ENCODE data around the gene PTPN2.

PTPN2 gene

GRCh38 chr18:12803069-12803936 is 80.7 kb downstream of the PTPN2 start:
- Histone ChIP-seq H3K9me3 (ENCODE audit: control insufficient read depth, insufficient read depth, low read length) (no peaks in the 10 kb centered on the region), H3K4me3 (ENCODE audit: low read length) (no peak overlapping the region), H3K27me3 (ENCODE audit: control insufficient read depth, insufficient read depth, low read length) (no peaks in the 10 kb centered on the region), H3K27ac (ENCODE audit: low read length) (no peak overlapping the region), H3K4me1 (ENCODE audit: control insufficient read depth, insufficient read depth, low read length) (no peaks in the 10 kb centered on the region), H3K36me3 (ENCODE audit: control insufficient read depth, insufficient read depth, low read length) (no peaks in the 10 kb centered on the region)
- no peak for DNase-seq (ENCODE audit: low read depth, low spot score)
- WGBS (ENCODE audit: insufficient coverage, insufficient read length), result no CpG with 5 or more reads among the region's 1 CpG

DNA sequence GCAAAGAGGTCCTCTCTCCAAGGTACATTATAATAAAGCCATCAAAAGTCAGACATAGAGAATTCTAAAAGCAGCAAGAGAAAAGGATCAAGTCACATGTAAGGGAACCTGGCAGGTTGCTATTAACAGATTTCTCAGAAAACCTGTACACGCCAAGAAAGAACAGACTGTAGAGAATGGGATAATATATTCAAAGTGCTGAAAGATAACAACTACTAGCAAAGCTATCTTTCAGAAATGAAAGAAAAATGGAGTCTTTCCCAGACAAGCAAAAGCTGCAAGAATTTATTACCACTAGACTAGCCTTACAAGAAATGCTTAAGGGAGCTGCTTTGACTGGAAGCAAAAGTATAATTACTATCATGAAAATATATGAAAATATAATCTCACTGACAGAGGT is 81.5 kb downstream of the PTPN2 start:
- H3K27me3 ChIP-seq (ENCODE audit: control insufficient read depth, insufficient read depth, low read length), result no peaks in the 10 kb centered on the region
- WGBS (ENCODE audit: insufficient coverage, insufficient read length), result no CpG with 5 or more reads among the region's 1 CpG
- H3K9me3 ChIP-seq (ENCODE audit: control insufficient read depth, insufficient read depth, low read length), result no peaks in the 10 kb centered on the region
- H3K4me1 ChIP-seq (ENCODE audit: control insufficient read depth, insufficient read depth, low read length), result no peaks in the 10 kb centered on the region
- no peak overlapping the region for H3K27ac ChIP-seq (ENCODE audit: low read length)
- DNase-seq (ENCODE audit: low read depth, low spot score), result no peak
- H3K4me3 ChIP-seq (ENCODE audit: low read length), result no peak overlapping the region
- H3K36me3 ChIP-seq (ENCODE audit: control insufficient read depth, insufficient read depth, low read length), result no peaks in the 10 kb centered on the region

- H3K27ac ChIP-seq (ENCODE audit: low read length), result no peak overlapping the region
- H3K4me1 ChIP-seq (ENCODE audit: control insufficient read depth, insufficient read depth, low read length), result no peaks in the 10 kb centered on the region
- H3K36me3 ChIP-seq (ENCODE audit: control insufficient read depth, insufficient read depth, low read length), result no peaks in the 10 kb centered on the region; the same call in 1 of the 2 replicates
- no peaks in the 10 kb centered on the region for H3K9me3 ChIP-seq (ENCODE audit: control insufficient read depth, insufficient read depth, low read length)
- no peak overlapping the region for H3K4me3 ChIP-seq (ENCODE audit: low read length)
- DNase-seq (ENCODE audit: low read depth, low spot score), result no peak
- no peaks in the 10 kb centered on the region for H3K27me3 ChIP-seq (ENCODE audit: control insufficient read depth, insufficient read depth, low read length)
- no CpG with 5 or more reads among the region's 3 CpGs for WGBS (ENCODE audit: insufficient coverage, insufficient read length)
Observed at GRCh38 chr18:12796448-12796847, 87.6 kb downstream of the PTPN2 start.

DNA sequence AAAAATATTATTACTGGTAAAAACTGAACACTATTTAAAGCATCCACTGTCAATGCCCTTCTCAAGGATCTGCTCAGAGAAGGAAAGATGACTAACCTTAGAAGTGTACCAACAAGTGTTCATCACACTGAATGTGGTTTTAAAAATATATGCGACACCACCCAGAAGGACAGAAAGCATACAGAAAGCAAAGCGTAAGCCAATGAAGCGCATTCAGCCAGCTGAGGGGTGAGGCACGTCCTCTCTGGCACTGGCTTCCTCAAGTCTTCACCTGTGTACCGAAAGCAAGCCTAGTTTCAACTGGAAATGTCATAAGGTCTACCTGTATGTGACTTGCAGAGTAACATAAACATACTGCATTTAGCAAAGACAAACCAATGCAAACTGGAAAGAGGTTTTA is 92.4 kb downstream of the PTPN2 start:
- H3K9me3 ChIP-seq (ENCODE audit: control insufficient read depth, insufficient read depth, low read length), result no peaks in the 10 kb centered on the region
- no peak for DNase-seq (ENCODE audit: low read depth, low spot score)
- no peaks in the 10 kb centered on the region for H3K4me1 ChIP-seq (ENCODE audit: control insufficient read depth, insufficient read depth, low read length)
- no CpG with 5 or more reads among the region's 5 CpGs for WGBS (ENCODE audit: insufficient coverage, insufficient read length)
- no peaks in the 10 kb centered on the region; the same call in 1 of the 2 replicates for H3K36me3 ChIP-seq (ENCODE audit: control insufficient read depth, insufficient read depth, low read length)
- no peaks in the 10 kb centered on the region for H3K27me3 ChIP-seq (ENCODE audit: control insufficient read depth, insufficient read depth, low read length)
- no peak overlapping the region for H3K4me3 ChIP-seq (ENCODE audit: low read length)
- no peak overlapping the region for H3K27ac ChIP-seq (ENCODE audit: low read length)

DNA sequence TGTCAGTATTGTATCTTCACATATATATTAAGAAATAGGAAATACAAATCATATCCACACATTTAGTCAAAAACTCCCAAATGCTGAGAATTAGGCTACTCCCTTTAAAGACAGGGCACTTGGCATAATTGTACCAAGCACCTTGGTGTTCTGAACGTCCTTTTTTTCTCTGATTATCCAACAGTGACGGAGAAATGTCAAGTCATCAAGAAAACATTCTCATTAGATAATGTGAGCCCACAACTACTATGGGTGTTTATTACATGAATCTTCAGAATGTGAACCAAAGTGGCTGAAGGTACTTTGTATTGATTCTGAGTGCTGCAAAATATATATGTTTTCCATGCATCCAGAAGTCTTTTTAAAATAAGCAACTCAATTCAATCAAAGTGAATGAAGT is 97.4 kb downstream of the PTPN2 start:
- H3K4me1 ChIP-seq (ENCODE audit: control insufficient read depth, insufficient read depth, low read length), result no peaks in the 10 kb centered on the region
- no peaks in the 10 kb centered on the region for H3K9me3 ChIP-seq (ENCODE audit: control insufficient read depth, insufficient read depth, low read length)
- no peaks in the 10 kb centered on the region for H3K36me3 ChIP-seq (ENCODE audit: control insufficient read depth, insufficient read depth, low read length)
- H3K4me3 ChIP-seq (ENCODE audit: low read length), result no peak overlapping the region
- no peak for DNase-seq (ENCODE audit: low read depth, low spot score)
- H3K27me3 ChIP-seq (ENCODE audit: control insufficient read depth, insufficient read depth, low read length), result no peaks in the 10 kb centered on the region
- no CpG with 5 or more reads among the region's 2 CpGs for WGBS (ENCODE audit: insufficient coverage, insufficient read length)
- no peak overlapping the region for H3K27ac ChIP-seq (ENCODE audit: low read length)

DNA sequence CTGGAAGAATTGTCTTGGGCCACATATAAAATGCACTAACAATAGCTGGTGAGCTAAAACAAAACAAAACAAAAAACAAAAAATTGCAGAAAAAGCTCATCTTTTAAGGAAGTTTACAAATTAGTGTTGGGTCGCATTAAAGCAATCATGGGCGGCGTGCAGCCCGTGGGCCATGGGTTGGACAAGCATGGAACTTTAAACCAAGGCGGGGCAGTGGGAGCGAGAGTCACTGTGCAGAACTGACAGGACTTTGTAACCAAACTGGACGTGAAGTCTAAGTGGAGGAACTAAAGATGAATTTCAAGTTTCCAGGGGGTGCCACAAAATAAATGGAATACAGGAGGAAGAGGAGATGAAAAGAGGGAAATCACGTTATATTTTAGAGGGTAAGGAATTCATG is 100.5 kb downstream of the PTPN2 start:
- no peaks in the 10 kb centered on the region for H3K36me3 ChIP-seq (ENCODE audit: control insufficient read depth, insufficient read depth, low read length)
- no peaks in the 10 kb centered on the region for H3K27me3 ChIP-seq (ENCODE audit: control insufficient read depth, insufficient read depth, low read length)
- no peak overlapping the region for H3K27ac ChIP-seq (ENCODE audit: low read length)
- H3K4me3 ChIP-seq (ENCODE audit: low read length), result no peak overlapping the region
- H3K4me1 ChIP-seq (ENCODE audit: control insufficient read depth, insufficient read depth, low read length), result no peaks in the 10 kb centered on the region
- H3K9me3 ChIP-seq (ENCODE audit: control insufficient read depth, insufficient read depth, low read length), result no peaks in the 10 kb centered on the region
- WGBS (ENCODE audit: insufficient coverage, insufficient read length), result no CpG with 5 or more reads among the region's 8 CpGs
- DNase-seq (ENCODE audit: low read depth, low spot score), result no peak

DNA sequence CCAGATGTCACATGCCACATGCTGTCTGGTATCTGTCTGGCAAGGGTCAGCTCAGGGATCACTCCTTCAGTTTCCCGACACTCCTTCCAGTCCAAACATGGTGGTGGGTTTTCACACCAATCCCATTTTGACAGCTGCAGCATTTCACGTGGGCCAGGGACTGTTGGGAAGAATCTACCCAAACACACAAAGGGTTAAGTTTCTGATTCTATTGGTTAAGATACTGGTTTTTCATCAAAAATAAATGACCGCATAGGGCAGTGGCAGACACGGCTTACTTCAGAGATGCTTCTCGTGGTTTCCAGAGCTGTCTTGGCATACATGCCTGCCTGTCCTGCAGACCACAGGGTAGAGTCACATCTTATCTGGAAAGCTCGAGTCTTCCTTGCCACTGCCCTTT is 101.5 kb downstream of the PTPN2 start:
- no CpG with 5 or more reads among the region's 6 CpGs for WGBS (ENCODE audit: insufficient coverage, insufficient read length)
- no peak for DNase-seq (ENCODE audit: low read depth, low spot score)
- no peak overlapping the region for H3K4me3 ChIP-seq (ENCODE audit: low read length)

DNA sequence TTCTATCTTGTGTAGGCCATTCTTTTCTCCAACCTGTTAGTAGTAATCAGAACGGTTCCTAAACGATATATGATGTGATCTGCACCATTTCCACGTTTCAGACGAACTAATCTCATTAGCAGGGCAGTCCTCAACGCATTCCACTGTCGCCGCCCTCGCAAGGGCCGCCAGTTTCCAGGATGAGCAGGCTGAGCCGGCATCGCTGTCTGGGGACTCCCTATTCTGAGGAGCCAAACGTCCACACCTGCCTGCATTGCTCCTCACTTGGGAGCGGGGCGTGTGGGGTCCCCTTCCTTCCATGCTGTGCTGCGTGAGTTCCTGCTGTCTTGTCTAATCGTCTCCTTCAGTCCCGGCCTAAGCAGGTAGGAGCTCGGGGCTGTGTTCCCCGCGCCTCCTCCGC is 104.6 kb downstream of the PTPN2 start:
- DNase-seq (ENCODE audit: low read depth, low spot score), result no peak
- H3K27ac ChIP-seq (ENCODE audit: low read length), result no peak overlapping the region
- WGBS (ENCODE audit: insufficient coverage, insufficient read length), result no CpG with 5 or more reads among the region's 21 CpGs
- no peak overlapping the region for H3K4me3 ChIP-seq (ENCODE audit: low read length)
- peaks cover 1% of the 10 kb centered on the region; the same call in 1 of the 2 replicates for H3K4me1 ChIP-seq (ENCODE audit: control insufficient read depth, insufficient read depth, low read length)
- no peaks in the 10 kb centered on the region for H3K9me3 ChIP-seq (ENCODE audit: control insufficient read depth, insufficient read depth, low read length)
- no peaks in the 10 kb centered on the region for H3K36me3 ChIP-seq (ENCODE audit: control insufficient read depth, insufficient read depth, low read length)
- H3K27me3 ChIP-seq (ENCODE audit: control insufficient read depth, insufficient read depth, low read length), result no peaks in the 10 kb centered on the region

More for the DNA sequence above, 101.5 kb downstream of the PTPN2 start:
- Histone ChIP-seq H3K36me3 (ENCODE audit: control insufficient read depth, insufficient read depth, low read length) (no peaks in the 10 kb centered on the region), H3K27me3 (ENCODE audit: control insufficient read depth, insufficient read depth, low read length) (no peaks in the 10 kb centered on the region), H3K27ac (ENCODE audit: low read length) (no peak overlapping the region), H3K9me3 (ENCODE audit: control insufficient read depth, insufficient read depth, low read length) (no peaks in the 10 kb centered on the region), H3K4me1 (ENCODE audit: control insufficient read depth, insufficient read depth, low read length) (no peaks in the 10 kb centered on the region)

DNA sequence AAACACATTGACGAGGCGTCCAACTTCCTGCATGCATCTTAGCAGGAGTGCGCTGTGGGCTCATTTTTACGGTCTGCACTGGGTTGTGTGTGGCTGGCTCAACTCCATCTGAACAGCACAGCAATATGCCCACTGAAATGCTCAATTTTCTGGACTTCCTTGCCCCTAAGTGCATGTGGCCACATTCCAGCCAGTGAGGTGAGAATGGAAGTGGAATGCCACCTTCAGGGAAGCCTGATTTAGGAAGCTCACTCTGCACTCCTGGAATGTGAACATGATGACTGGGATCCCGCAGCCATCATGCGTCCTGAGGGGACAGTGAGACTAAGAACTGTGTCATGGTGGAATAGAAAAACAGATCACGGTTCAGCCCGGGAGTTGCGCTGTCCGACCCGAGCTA is 105.0 kb downstream of the PTPN2 start:
- Histone ChIP-seq H3K27ac (ENCODE audit: low read length) (no peak overlapping the region), H3K9me3 (ENCODE audit: control insufficient read depth, insufficient read depth, low read length) (no peaks in the 10 kb centered on the region), H3K27me3 (ENCODE audit: control insufficient read depth, insufficient read depth, low read length) (no peaks in the 10 kb centered on the region), H3K4me3 (ENCODE audit: low read length) (no peak overlapping the region), H3K36me3 (ENCODE audit: control insufficient read depth, insufficient read depth, low read length) (no peaks in the 10 kb centered on the region), H3K4me1 (ENCODE audit: control insufficient read depth, insufficient read depth, low read length) (peaks cover 1% of the 10 kb centered on the region; the same call in 1 of the 2 replicates)
- no CpG with 5 or more reads among the region's 11 CpGs for WGBS (ENCODE audit: insufficient coverage, insufficient read length)
- no peak for DNase-seq (ENCODE audit: low read depth, low spot score)

GRCh38 chr18:12777500-12777944 is 106.5 kb downstream of the PTPN2 start:
- no peak for DNase-seq (ENCODE audit: low read depth, low spot score)
- no peak overlapping the region for H3K27ac ChIP-seq (ENCODE audit: low read length)
- H3K4me1 ChIP-seq (ENCODE audit: control insufficient read depth, insufficient read depth, low read length), result peaks cover 1% of the 10 kb centered on the region; the same call in 1 of the 2 replicates
- H3K4me3 ChIP-seq (ENCODE audit: low read length), result peak overlapping the region; percentile 27; the same call in 1 of the 2 replicates
- WGBS (ENCODE audit: insufficient coverage, insufficient read length), result no CpG with 5 or more reads among the region's 39 CpGs
- H3K9me3 ChIP-seq (ENCODE audit: control insufficient read depth, insufficient read depth, low read length), result no peaks in the 10 kb centered on the region
- no peaks in the 10 kb centered on the region for H3K27me3 ChIP-seq (ENCODE audit: control insufficient read depth, insufficient read depth, low read length)
- H3K36me3 ChIP-seq (ENCODE audit: control insufficient read depth, insufficient read depth, low read length), result no peaks in the 10 kb centered on the region

Measured in iPS DF 6.9 (cell line).